HEK293T (cell line): ENCODE measurements around the gene RALB.

Experiments
- CTCF ChIA-PET: fragments of 350-600 bp; formaldehyde crosslinking; extraction: SDS; loops from one replicate; lab custom pipeline; 2021; ENCODE audit warnings: antibody characterized with exemption, inconsistent platforms; lab: Yijun Ruan, JAX
- POLR2A ChIA-PET: fragments of 350-600 bp; formaldehyde crosslinking; extraction: SDS; loops from one replicate; lab custom pipeline; 2020; ENCODE audit warnings: antibody characterized with exemption, inconsistent platforms; lab: Yijun Ruan, JAX
- DNase-seq: peaks from one replicate; pipeline ENCODE4 v3.0.0; 2012; ENCODE audit warnings: mixed read lengths; ENCODE audit errors: extremely low spot score
- ARNT ChIP-seq: fragments of 450-650 bp; IDR thresholded peaks from 2 replicates; pipeline ENCODE4 v1.6.1; 2017; ENCODE audit warnings: mild to moderate bottlenecking
- BHLHE40 ChIP-seq: fragments of 450-650 bp; IDR thresholded peaks from 2 replicates; pipeline ENCODE4 v1.6.1; 2016; ENCODE audit warnings: mild to moderate bottlenecking, moderate library complexity, borderline replicate concordance
- CTBP1 ChIP-seq: fragments of 450-650 bp; IDR thresholded peaks from 2 replicates; pipeline ENCODE4 v1.6.1; 2016; ENCODE audit warnings: borderline replicate concordance
- ELF4 ChIP-seq: fragments of 450-650 bp; IDR thresholded peaks from 2 replicates; pipeline ENCODE4 v1.6.1; 2017; ENCODE audit warnings: antibody characterized with exemption
- FOXA1 ChIP-seq: fragments of 450-650 bp; IDR thresholded peaks from 2 replicates; pipeline ENCODE4 v1.6.1; 2016; ENCODE audit warnings: mild to moderate bottlenecking
- FOXK2 ChIP-seq: fragments of 450-650 bp; IDR thresholded peaks from 2 replicates; pipeline ENCODE4 v1.6.1; 2016; ENCODE audit warnings: mild to moderate bottlenecking
- FOXM1 ChIP-seq: fragments of 450-650 bp; IDR thresholded peaks from 2 replicates; pipeline ENCODE4 v1.6.1; 2017; ENCODE audit warnings: mild to moderate bottlenecking, borderline replicate concordance
- HDGF ChIP-seq: fragments of 450-650 bp; IDR thresholded peaks from 2 replicates; pipeline ENCODE4 v1.6.1; 2017; ENCODE audit warnings: antibody characterized with exemption, borderline replicate concordance
- L3MBTL2 ChIP-seq: fragments of 450-650 bp; conservative IDR thresholded peaks from 2 replicates; pipeline ENCODE4 v1.6.1; 2016; ENCODE audit warnings: mild to moderate bottlenecking
- LEF1 ChIP-seq: fragments of 450-650 bp; IDR thresholded peaks from 2 replicates; pipeline ENCODE4 v1.6.1; 2017; ENCODE audit warnings: mild to moderate bottlenecking, borderline replicate concordance
- NFRKB ChIP-seq: fragments of 450-650 bp; IDR thresholded peaks from 2 replicates; pipeline ENCODE4 v1.6.1; 2016; ENCODE audit warnings: mild to moderate bottlenecking, moderate library complexity
- SP1 ChIP-seq: fragments of 450-650 bp; IDR thresholded peaks from 2 replicates; pipeline ENCODE4 v1.6.1; 2017
- SUZ12 ChIP-seq: fragments of 450-650 bp; IDR thresholded peaks from 2 replicates; pipeline ENCODE4 v1.6.1; 2016; ENCODE audit warnings: mild to moderate bottlenecking
- TARDBP ChIP-seq: fragments of 450-650 bp; IDR thresholded peaks from 2 replicates; pipeline ENCODE4 v1.6.1; 2016
- ZNF384 ChIP-seq: fragments of 450-650 bp; IDR thresholded peaks from 2 replicates; pipeline ENCODE4 v1.6.1; 2016
- TF ChIP-seq, protein P1 (sequence below): fragments of 450-650 bp; IDR thresholded peaks from 2 replicates; pipeline ENCODE4 v1.6.1; 2016

The RALB gene

DNA sequence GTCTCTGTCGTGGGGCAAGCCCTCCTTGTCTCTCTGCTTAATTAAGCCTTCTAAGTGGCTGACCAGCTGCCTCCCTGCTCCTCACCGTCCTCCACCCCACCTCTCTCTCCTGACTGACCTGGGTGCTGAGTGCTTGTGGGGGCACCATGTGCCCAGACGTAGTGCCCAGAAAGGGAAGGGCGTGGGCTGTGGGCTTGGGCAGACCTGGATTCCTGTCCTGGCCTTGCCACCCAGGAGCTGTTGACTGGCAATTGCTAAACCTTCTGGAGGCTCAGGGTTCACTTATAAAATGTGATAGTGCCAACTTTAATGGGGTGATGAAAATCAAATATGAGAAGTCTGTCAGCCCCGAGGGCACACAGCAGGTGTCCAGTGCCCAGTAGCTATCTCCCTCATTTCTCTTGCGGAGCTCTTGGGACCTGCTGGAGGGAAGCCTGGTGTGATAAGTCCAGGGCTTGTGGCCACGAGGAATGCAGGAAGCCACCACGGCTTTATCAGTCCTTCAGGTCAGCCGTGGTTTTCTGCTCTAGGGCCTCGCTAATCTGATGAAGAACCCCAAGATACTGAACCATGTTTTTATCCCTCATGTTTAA, 71.3 kb downstream of the RALB start:
- TF ChIP-seq L3MBTL2 (no peak), FOXM1 (no peak), FOXK2 (no peak), TARDBP (no peak), NFRKB (no peak), HDGF (no peak), ELF4 (no peak), SP1 (no peak), FOXA1 (no peak), LEF1 (no peak), CTBP1 (no peak), SUZ12 (no peak)
- TF ChIP-seq, protein P1, sequence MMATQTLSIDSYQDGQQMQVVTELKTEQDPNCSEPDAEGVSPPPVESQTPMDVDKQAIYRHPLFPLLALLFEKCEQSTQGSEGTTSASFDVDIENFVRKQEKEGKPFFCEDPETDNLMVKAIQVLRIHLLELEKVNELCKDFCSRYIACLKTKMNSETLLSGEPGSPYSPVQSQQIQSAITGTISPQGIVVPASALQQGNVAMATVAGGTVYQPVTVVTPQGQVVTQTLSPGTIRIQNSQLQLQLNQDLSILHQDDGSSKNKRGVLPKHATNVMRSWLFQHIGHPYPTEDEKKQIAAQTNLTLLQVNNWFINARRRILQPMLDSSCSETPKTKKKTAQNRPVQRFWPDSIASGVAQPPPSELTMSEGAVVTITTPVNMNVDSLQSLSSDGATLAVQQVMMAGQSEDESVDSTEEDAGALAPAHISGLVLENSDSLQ, result no peak
- DNase-seq, result no peak
- ChIA-PET CTCF (interaction anchor here (1.0 to 2.2 kb wide), 3 partner anchors 11 to 756 kb away, joined by 3 to 9 read pairs (median 4); no protein-coding TSS in a partner anchor), POLR2A (no interaction called here)

DNA sequence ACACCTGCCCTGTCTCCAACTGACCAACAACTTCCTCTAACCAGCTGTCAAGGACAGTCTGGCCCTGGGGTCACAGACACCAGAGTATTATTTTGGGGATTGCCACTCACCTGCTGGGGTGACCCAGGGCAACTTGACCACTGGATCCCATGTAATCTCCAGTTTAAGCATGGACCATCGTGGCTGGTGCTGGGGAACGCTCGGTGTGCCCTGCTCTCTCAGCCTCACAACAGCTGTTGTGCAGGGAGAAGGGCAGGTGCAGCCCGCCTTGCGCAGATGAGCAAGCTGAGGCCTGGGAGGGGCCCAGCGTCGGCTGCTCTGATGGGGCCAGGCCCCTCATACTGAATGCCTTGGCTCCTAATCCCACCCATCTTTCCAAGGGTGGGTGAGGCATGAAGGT, 72.3 kb downstream of the RALB start:
- TF ChIP-seq ARNT (no peak), TARDBP (no peak)
- CTCF ChIA-PET, result interaction anchor here (2.2 kb wide), 1 partner anchor 12 kb away, joined by 9 read pairs; no protein-coding TSS in a partner anchor
- POLR2A ChIA-PET, result no interaction called here
- DNase-seq, result no peak

DNA sequence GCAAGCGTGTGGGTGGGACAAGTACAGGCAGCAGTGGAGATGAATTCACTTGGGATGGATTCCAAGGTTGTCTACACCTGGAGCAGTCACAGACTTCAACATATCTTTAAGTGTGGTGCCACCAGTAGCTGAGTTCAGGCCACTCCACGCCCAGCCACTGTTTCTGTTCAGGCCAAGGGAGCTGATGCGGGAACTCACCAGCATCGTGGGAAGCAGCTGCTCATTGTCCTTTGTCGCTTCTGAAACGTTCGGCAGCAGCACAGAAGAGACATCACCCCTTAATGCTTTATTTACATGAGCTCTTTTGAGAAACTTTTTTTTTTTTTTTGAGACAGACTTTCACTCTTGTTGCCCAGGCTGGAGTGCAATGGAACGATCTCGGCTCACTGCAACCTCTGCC, 73.4 kb downstream of the RALB start:
- TF ChIP-seq, protein P1, result no peak
- no peak for TF ChIP-seq FOXK2
- TF ChIP-seq TARDBP, result no peak
- TF ChIP-seq BHLHE40, result no peak
- TF ChIP-seq NFRKB, result no peak
- no peak for TF ChIP-seq CTBP1
- no peak for TF ChIP-seq HDGF
- no peak for TF ChIP-seq SP1
- TF ChIP-seq L3MBTL2, result no peak
- TF ChIP-seq LEF1, result no peak
- no peak for TF ChIP-seq FOXM1
- CTCF ChIA-PET, result interaction anchor here (0.6 to 1.3 kb wide), 3 partner anchors 13 to 277 kb away, joined by 3 read pairs; no protein-coding TSS in a partner anchor
- no peak for DNase-seq
- POLR2A ChIA-PET, result no interaction called here

DNA sequence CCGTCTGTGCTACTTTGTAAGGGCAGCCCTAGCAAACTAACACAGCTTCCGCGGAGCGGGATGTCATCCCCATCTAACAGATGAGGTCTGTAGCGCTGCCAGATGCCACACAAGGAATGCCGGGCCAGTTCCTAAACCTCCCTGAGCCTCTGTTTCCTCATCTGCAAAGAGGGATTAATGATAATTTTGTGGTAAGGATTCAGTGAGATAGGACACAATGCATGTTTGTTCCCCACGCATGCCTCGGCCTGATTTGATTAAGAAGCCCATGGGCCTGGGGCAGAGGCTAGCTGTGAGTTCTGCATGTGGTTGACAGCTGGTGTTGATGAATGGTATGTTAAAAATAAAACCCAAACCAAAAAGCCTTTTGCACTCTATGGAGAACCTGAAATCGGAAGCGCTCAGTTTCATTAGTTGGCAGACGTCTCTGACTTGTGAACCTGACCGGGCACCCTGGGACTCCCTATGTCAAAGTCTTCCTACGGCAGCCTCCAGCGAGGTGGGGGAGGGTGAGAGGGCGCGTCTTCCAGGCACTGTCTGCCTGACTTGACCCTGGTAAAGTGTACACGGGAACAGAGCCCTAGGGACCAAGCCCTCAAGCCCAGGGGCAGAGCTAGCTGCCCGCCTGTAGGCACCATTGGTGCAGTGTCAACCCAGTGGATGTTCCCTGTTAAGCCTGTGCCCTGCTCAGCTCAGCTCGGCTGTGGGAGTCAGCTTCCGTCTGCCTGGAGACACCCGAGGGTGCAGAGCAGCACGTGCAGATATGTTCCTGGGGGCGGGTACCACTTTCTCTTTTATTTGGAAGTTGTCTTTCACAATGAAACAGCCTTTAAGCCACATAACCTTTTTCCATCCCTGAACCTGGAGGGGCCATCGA, 78.5 kb downstream of the RALB start:
- no peak for TF ChIP-seq HDGF
- no peak for TF ChIP-seq SP1
- TF ChIP-seq FOXM1, result no peak
- no peak for TF ChIP-seq ZNF384
- no peak for TF ChIP-seq L3MBTL2
- TF ChIP-seq ELF4, result no peak
- no peak for TF ChIP-seq FOXA1
- TF ChIP-seq LEF1, result no peak
- TF ChIP-seq FOXK2, result no peak
- TF ChIP-seq ARNT, result no peak
- TF ChIP-seq TARDBP, result no peak
- POLR2A ChIA-PET, result no interaction called here
- CTCF ChIA-PET, result interaction anchor here (0.6 kb wide), 2 partner anchors 125 to 714 kb away, joined by 3 read pairs; no protein-coding TSS in a partner anchor
- DNase-seq, result no peak

DNA sequence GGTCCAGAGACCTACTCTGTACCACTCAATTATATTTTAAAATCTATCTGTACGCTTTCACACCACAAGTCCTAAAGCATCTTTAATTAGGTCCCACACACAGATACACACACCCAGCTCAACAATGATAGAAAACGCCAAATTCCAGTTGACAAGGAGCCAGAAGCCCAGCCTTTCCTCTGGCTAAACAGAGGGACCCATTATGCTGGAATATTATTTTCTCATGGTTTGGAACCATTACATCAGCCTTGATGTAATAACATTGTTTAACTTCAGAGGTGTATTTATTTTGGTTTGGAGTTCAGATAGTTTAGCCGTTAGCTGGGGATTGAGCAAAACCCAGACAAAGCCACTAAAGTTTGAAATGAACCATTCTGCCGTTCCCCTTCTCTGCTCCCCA, 79.3 kb downstream of the RALB start:
- TF ChIP-seq FOXK2 (no peak), BHLHE40 (no peak), ARNT (no peak), NFRKB (no peak)
- ChIA-PET CTCF (interaction anchor here (0.6 kb wide), 2 partner anchors 125 to 713 kb away, joined by 3 read pairs; no protein-coding TSS in a partner anchor), POLR2A (no interaction called here)
- no peak for DNase-seq

DNA sequence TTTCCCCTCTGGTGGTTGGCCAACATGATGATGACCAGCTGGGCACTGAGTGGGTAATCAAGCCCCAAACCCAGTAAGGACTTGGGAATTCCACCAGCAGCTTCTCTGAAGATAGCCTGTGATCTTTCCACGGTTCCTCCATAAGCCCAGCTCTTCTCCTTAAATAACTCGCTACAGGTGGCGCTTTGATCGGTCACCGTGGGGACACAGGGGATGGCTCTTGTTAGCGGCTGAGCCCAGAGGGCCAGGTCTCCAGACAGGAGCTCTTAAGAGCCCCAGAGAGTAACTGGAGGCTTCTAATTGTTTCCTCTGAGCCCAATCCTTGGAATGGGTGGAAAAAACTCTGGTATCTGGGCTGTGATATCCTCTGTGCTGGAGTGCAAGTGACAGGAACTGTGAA, 79.7 kb downstream of the RALB start:
- CTCF ChIA-PET, result no interaction called here
- no peak for DNase-seq
- TF ChIP-seq FOXM1, result no peak
- TF ChIP-seq, protein P1, result no peak
- TF ChIP-seq BHLHE40, result no peak
- no peak for TF ChIP-seq FOXK2
- no peak for TF ChIP-seq HDGF
- no peak for TF ChIP-seq SUZ12
- TF ChIP-seq FOXA1, result no peak
- no peak for TF ChIP-seq SP1
- TF ChIP-seq CTBP1, result no peak
- POLR2A ChIA-PET, result no interaction called here
